ENCODE results near the gene ITGAL. TPM values are rescaled to one million over a fixed set of nuclear protein-coding genes. Genes with fewer than 3 reads are reported as not detected.

The ITGAL gene
- total RNA-seq, 2 donors from 2014 or later, result not detected

DNA sequence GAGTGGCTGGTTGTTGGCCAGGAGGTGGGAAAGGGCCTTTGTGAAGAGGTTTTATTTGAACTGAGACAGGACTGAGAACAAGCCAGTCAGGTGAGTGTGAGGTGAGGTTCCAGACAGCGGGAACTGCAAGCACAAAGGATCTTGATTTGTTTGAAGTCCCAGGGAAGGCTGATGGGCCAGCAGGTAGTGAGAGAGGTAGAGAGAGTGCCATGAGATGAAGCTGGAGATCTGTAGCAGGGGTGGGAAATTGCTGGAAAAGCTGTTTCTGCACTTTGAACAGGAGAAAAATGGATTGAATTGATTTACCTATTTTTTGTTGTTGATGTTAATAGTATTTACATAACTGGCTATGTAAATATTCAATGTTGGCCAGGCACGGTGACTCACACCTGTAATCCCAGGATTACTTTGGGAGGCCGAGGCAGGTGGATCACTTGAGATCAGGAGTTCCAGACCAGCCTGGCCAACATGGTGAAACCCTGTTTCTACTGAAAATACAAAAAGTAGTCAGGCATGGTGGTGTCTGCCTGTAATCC is 35.0 kb upstream of the ITGAL start:
- H3K9ac ChIP-seq (ENCODE audit: extremely low read depth, low read length, poor library complexity, severe bottlenecking), result peak overlapping the region; percentile 21
- WGBS, 2 experiments (ENCODE audit: insufficient coverage in 1 of 2, insufficient read length in 1 of 2), result 63 to 75% methylated on average over 3 of the region's 3 CpGs

DNA sequence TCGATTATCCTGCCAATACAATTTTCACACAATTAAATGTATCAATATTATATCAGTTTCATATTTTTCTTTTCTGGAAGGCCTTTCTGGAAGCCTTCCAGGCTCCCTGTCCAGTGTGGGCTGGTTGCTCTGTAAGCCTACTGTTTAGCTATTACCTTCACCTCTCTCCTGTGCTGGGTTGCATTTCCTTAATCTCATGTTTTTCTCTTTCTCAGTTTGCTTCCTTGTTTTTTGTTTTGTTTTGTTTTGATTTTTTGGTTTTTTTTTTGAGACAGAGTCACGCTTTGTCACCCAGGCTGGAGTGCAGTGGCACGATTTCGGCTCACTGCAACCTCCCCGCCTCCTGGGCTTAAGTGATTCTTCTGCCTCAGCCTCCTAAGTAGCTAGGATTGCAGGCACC is 33.7 kb upstream of the ITGAL start:
- Mint-ChIP-seq H3K27me3 (ENCODE audit: insufficient read depth) (peaks cover 26% of the 10 kb centered on the region), H3K4me3 (no peak overlapping the region), H3K9me3 (peaks cover 4% of the 10 kb centered on the region), H3K4me1 (peaks cover 3% of the 10 kb centered on the region), H3K36me3 (ENCODE audit: low read depth) (peaks cover 9% of the 10 kb centered on the region), H3K27ac (no peak overlapping the region)
- Histone ChIP-seq H3K4me3 (ENCODE audit: low read length) (no peak overlapping the region), H3K9me3 (ENCODE audit: control insufficient read depth, low read length) (no peaks in the 10 kb centered on the region), H3K27ac (ENCODE audit: low read depth, low read length) (no peak overlapping the region), H3K27me3 (ENCODE audit: control insufficient read depth, insufficient read depth, low read length, poor library complexity, severe bottlenecking) (no peaks in the 10 kb centered on the region), H3K36me3 (ENCODE audit: control insufficient read depth, insufficient read depth, low read length) (peaks cover 7% of the 10 kb centered on the region), H3K4me1 (ENCODE audit: control insufficient read depth, insufficient read depth, low read length) (no peaks in the 10 kb centered on the region), H3K9ac (ENCODE audit: extremely low read depth, low read length, poor library complexity, severe bottlenecking) (no peak overlapping the region)
- TF ChIP-seq, protein P1, sequence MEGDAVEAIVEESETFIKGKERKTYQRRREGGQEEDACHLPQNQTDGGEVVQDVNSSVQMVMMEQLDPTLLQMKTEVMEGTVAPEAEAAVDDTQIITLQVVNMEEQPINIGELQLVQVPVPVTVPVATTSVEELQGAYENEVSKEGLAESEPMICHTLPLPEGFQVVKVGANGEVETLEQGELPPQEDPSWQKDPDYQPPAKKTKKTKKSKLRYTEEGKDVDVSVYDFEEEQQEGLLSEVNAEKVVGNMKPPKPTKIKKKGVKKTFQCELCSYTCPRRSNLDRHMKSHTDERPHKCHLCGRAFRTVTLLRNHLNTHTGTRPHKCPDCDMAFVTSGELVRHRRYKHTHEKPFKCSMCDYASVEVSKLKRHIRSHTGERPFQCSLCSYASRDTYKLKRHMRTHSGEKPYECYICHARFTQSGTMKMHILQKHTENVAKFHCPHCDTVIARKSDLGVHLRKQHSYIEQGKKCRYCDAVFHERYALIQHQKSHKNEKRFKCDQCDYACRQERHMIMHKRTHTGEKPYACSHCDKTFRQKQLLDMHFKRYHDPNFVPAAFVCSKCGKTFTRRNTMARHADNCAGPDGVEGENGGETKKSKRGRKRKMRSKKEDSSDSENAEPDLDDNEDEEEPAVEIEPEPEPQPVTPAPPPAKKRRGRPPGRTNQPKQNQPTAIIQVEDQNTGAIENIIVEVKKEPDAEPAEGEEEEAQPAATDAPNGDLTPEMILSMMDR (conservative IDR thresholded peaks at IDR 0.05), result no peak
- no peak for DNase-seq
- WGBS, 2 experiments (ENCODE audit: insufficient coverage in 1 of 2, insufficient read length in 1 of 2), result 82 to 91% methylated on average over 2 to 5 of the region's 5 CpGs

More for the DNA sequence above, 35.0 kb upstream of the ITGAL start:
- Mint-ChIP-seq H3K4me3 (no peak overlapping the region), H3K9me3 (peaks cover 3% of the 10 kb centered on the region), H3K27me3 (ENCODE audit: insufficient read depth) (peaks cover 38% of the 10 kb centered on the region), H3K4me1 (peaks cover 3% of the 10 kb centered on the region), H3K36me3 (ENCODE audit: low read depth) (no peaks in the 10 kb centered on the region), H3K27ac (peak overlapping the region; percentile 92)
- H3K27me3 ChIP-seq (ENCODE audit: control insufficient read depth, insufficient read depth, low read length, poor library complexity, severe bottlenecking), result no peaks in the 10 kb centered on the region
- no peaks in the 10 kb centered on the region for H3K9me3 ChIP-seq (ENCODE audit: control insufficient read depth, low read length)
- TF ChIP-seq, protein P1 (conservative IDR thresholded peaks at IDR 0.05), result no peak
- H3K36me3 ChIP-seq (ENCODE audit: control insufficient read depth, insufficient read depth, low read length), result no peaks in the 10 kb centered on the region
- no peaks in the 10 kb centered on the region for H3K4me1 ChIP-seq (ENCODE audit: control insufficient read depth, insufficient read depth, low read length)
- no peak overlapping the region for H3K4me3 ChIP-seq (ENCODE audit: low read length)
- no peak overlapping the region for H3K27ac ChIP-seq (ENCODE audit: low read depth, low read length)
- peak; percentile 77 for DNase-seq

DNA sequence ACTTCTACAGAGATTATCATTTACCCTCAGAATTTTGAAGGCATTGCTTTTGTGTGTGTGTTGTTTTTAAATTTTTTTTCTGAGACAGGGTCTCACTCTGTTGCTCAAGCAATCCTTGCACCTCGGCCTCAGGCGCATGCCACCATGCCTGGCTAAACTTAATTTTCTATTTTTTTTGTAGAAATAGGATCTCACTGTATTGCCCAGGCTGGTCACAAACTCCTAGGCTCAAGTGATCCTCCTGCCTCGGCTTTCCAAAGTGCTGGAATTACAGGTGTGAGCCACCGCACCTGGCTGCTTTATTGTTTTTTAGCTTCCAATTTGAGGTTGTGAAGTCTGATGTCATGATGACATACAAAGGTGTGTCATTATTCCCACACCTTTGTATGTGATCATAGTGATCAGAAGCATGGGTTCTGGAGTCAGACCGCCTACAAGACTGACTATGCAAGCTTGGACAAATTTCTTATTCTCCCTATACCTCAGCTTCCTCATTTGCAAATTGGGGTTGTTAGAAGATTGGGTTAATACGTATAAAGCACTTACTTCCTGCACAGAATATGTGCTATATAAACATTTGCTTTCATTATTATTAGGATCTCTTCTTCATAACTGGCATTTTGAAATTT is 32.7 kb upstream of the ITGAL start:
- H3K27me3 ChIP-seq (ENCODE audit: control insufficient read depth, insufficient read depth, low read length, poor library complexity, severe bottlenecking), result no peaks in the 10 kb centered on the region
- peaks cover 2% of the 10 kb centered on the region for H3K4me1 ChIP-seq (ENCODE audit: control insufficient read depth, insufficient read depth, low read length)
- peaks cover 16% of the 10 kb centered on the region for H3K27me3 Mint-ChIP-seq (ENCODE audit: insufficient read depth)
- no peak overlapping the region for H3K4me3 Mint-ChIP-seq
- DNase-seq, result no peak
- H3K36me3 Mint-ChIP-seq (ENCODE audit: low read depth), result peaks cover 19% of the 10 kb centered on the region
- H3K4me1 Mint-ChIP-seq, result peaks cover 3% of the 10 kb centered on the region
- WGBS, 2 experiments (ENCODE audit: insufficient coverage in 1 of 2, insufficient read length in 1 of 2), result 93 to 98% methylated on average over 5 of the region's 6 CpGs
- peaks cover 14% of the 10 kb centered on the region for H3K36me3 ChIP-seq (ENCODE audit: control insufficient read depth, insufficient read depth, low read length)
- TF ChIP-seq, protein P1 (conservative IDR thresholded peaks at IDR 0.05), result no peak
- H3K4me3 ChIP-seq (ENCODE audit: low read length), result no peak overlapping the region
- peaks cover 8% of the 10 kb centered on the region for H3K9me3 ChIP-seq (ENCODE audit: control insufficient read depth, low read length)
- H3K27ac Mint-ChIP-seq, result no peak overlapping the region
- peaks cover 9% of the 10 kb centered on the region for H3K9me3 Mint-ChIP-seq
- no peak overlapping the region for H3K9ac ChIP-seq (ENCODE audit: extremely low read depth, low read length, poor library complexity, severe bottlenecking)
- H3K27ac ChIP-seq (ENCODE audit: low read depth, low read length), result no peak overlapping the region
